ENCODE data around the gene CRIP2. TPM values are rescaled to one million over a fixed set of nuclear protein-coding genes. Genes with fewer than 3 reads are reported as not detected.

CRIP2 gene
- total and polyA plus RNA-seq, 9 of the 15 experiments (the other 6 are each of a cell fraction or from before 2014, with no cell fraction given), result 0.18 to 2.0 (median 0.69) TPM; not detected in 1

- TF ChIP-seq AFF1 (IDR thresholded peaks at IDR 0.05; ENCODE audit: low read depth in 1 of 2, partially characterized antibody in 2 of 2) (no peak), ZNF224 (CRISPR knock-in tag; IDR thresholded peaks at IDR 0.05) (no peak)
These were observed 29.8 kb upstream of the CRIP2 start (continued) for GRCh38 chr14:105444859-105445258.

GRCh38 chr14:105445290-105445689 lies 29.3 kb upstream of the CRIP2 start:
- intact Hi-C loops (cut with micrococcal nuclease) (loop anchor here (5.0 kb wide), 1 partner anchor 42 kb away; the partner anchor contains the start of gene CRIP1), in situ Hi-C loops (cut with MboI) (no loop called here)
- ATAC-seq, result no peak
- Histone ChIP-seq H3K27me3 (ENCODE audit: control insufficient read depth in 2 of 2, insufficient read depth in 2 of 2, low read length in 2 of 2) (no peaks in the 10 kb centered on the region), H3K79me2 (ENCODE audit: control insufficient read depth, insufficient read depth, low read length) (0 out of 3 replicates have a peak, but pooled peaks cover 5% of the 10 kb centered on the region), H3K9me1 (ENCODE audit: control insufficient read depth, insufficient read depth, low read length) (no peaks in the 10 kb centered on the region), H3K36me3 (ENCODE audit: control insufficient read depth, insufficient read depth, low read length) (peaks cover 44% of the 10 kb centered on the region; the same call in 1 of the 3 replicates), H2AFZ (ENCODE audit: low read depth, low read length) (no peak overlapping the region), H4K20me1 (replicated peaks; ENCODE audit: control insufficient read depth, insufficient read depth, low read length) (0 out of 2 replicates have a peak, but pooled peaks cover 2% of the 10 kb centered on the region), H3K9me3 (replicated peaks; ENCODE audit: control insufficient read depth, insufficient read depth, low read depth, low read length) (no peaks in the 10 kb centered on the region), H3K4me1 (replicated peaks in 1 of 2; ENCODE audit: control insufficient read depth in 2 of 2, insufficient read depth in 2 of 2, low read length in 2 of 2) (peaks cover 0 to 47% of the 10 kb centered on the region in 2 experiments; a peak in 2 of 5 replicates), H3K27ac (ENCODE audit: extremely low read depth, low read depth, low read length) (no peak overlapping the region), H3K9ac (ENCODE audit: insufficient read depth in 1 of 2, low read depth in 2 of 2, low read length in 2 of 2) (no peak overlapping the region), H3K4me2 (ENCODE audit: insufficient read depth, low read length) (no peak overlapping the region), H3K4me3 (no peak overlapping the region)
- POLR2A ChIA-PET, result no interaction called here
- WGBS (ENCODE audit: insufficient coverage, low coverage, missing lambda C conversion rate), result 87% methylated on average over 10 of the region's 24 CpGs
- DNase-seq (ENCODE audit: extremely low read depth in 1 of 4, low spot score in 3 of 4), result no peak
- no TSS peak for BruUV-seq (replicated peaks)
- no peak for FAIRE-seq
- CTCF ChIA-PET (ENCODE audit: low intra/inter-chr PET ratio), result no interaction called here
- 0 out of 2 replicates have a peak, but pooled peaks have one; percentile 41 for TF ChIP-seq POLR2G (IDR thresholded peaks at IDR 0.05; ENCODE audit: low read depth, low read length)
- TF ChIP-seq PHTF2 (CRISPR knock-in tag; IDR thresholded peaks at IDR 0.05), result no peak
